Urinary bladder (tissue), 4 donors: Measurements from ENCODE around the gene LOXL1. TPM values are rescaled to one million over a fixed set of nuclear protein-coding genes. Genes with fewer than 3 reads are reported as not detected.

Experiments
- DNase-seq: peaks from one replicate; pipeline ENCODE4 v3.0.0-alpha.2; 2015; ENCODE audit errors: extremely low spot score
- H3K27ac ChIP-seq: one replicate; pipeline ENCODE4 v1.5.1; 2013; ENCODE audit warnings: low read depth, mild to moderate bottlenecking, moderate library complexity
- H3K36me3 ChIP-seq: one replicate; pipeline ENCODE4 v1.6.1; 2013; ENCODE audit warnings: mild to moderate bottlenecking, moderate library complexity; ENCODE audit not compliant: insufficient read depth
- H3K4me1 ChIP-seq: one replicate; pipeline ENCODE4 v1.6.1; 2013; ENCODE audit warnings: mild to moderate bottlenecking, moderate library complexity; ENCODE audit not compliant: insufficient read depth
- H3K4me3 ChIP-seq: one replicate; pipeline ENCODE4 v1.5.1; 2013; ENCODE audit warnings: low read depth, low read length
- WGBS: extraction: QIAGEN DNeasy Blood & Tissue Kit; methylation state at CpG from one replicate; pipeline ENCODE4 v1.1.7; 2013; 5-methylcytosine and 5-hydroxymethylcytosine counted together
- polyA plus RNA-seq: library from polyadenylated mRNA; stranded (reverse); fragments of 200-250 nt; gene quantifications from one replicate; pipeline ENCODE4 v1.2.3, GENCODE V29; 2013
- total RNA-seq: library from RNA; depleted of rRNA; stranded (reverse); fragments of >200 nt; gene quantifications from one replicate; pipeline ENCODE4 v1.2.3, GENCODE V29; 2014
- donor health status: healthy with polysubstance abuse.
- donor health status: healthy.

The LOXL1 gene
- total and polyA plus RNA-seq, 2 donors = 56.2 to 57.9 TPM

GRCh38 chr15:73942751-73943270 is 16.5 kb downstream of the LOXL1 start:
- 87% methylated on average over 6 of the region's 6 CpGs for WGBS
- DNase-seq = no peak
- H3K4me1 ChIP-seq = no peaks in the 10 kb centered on the region
- no peaks in the 10 kb centered on the region for H3K36me3 ChIP-seq
- no peak overlapping the region for H3K4me3 ChIP-seq
- no peak overlapping the region for H3K27ac ChIP-seq

- no peaks in the 10 kb centered on the region for H3K4me1 ChIP-seq
- 58% methylated on average over 13 of the region's 13 CpGs for WGBS
- no peak for DNase-seq
- no peak overlapping the region for H3K27ac ChIP-seq
- no peaks in the 10 kb centered on the region for H3K36me3 ChIP-seq
- H3K4me3 ChIP-seq = no peak overlapping the region
These were observed 18.2 kb downstream of the LOXL1 start for GRCh38 chr15:73944161-73945129.

DNA sequence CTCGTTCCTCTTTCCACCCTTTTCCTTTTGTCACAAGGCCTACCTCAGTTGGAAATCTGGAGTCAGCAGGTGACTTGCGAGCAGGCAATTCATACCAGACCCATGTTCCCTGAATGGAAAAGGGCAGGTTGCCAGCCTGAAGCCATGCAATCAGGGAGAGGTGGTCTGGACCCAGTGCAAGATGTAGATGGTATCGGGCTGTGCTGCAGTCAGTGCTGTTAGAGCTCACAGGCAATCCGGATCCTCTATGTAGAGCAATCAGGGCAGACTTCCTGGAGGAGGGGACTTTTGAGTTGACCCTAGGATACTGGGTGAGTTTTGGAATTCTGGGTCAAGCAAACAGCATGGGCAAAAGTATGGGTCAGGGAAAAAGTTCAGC is 18.9 kb downstream of the LOXL1 start:
- WGBS = 80% methylated on average over 4 of the region's 4 CpGs
- no peaks in the 10 kb centered on the region for H3K4me1 ChIP-seq
- no peak overlapping the region for H3K27ac ChIP-seq
- no peaks in the 10 kb centered on the region for H3K36me3 ChIP-seq
- DNase-seq = no peak
- H3K4me3 ChIP-seq = no peak overlapping the region

- Histone ChIP-seq H3K36me3 (no peaks in the 10 kb centered on the region), H3K4me3 (no peak overlapping the region), H3K27ac (no peak overlapping the region), H3K4me1 (no peaks in the 10 kb centered on the region)
- DNase-seq = no peak
- WGBS = 85% methylated on average over 17 of the region's 17 CpGs
These were observed 19.9 kb downstream of the LOXL1 start for GRCh38 chr15:73946046-73946721.

DNA sequence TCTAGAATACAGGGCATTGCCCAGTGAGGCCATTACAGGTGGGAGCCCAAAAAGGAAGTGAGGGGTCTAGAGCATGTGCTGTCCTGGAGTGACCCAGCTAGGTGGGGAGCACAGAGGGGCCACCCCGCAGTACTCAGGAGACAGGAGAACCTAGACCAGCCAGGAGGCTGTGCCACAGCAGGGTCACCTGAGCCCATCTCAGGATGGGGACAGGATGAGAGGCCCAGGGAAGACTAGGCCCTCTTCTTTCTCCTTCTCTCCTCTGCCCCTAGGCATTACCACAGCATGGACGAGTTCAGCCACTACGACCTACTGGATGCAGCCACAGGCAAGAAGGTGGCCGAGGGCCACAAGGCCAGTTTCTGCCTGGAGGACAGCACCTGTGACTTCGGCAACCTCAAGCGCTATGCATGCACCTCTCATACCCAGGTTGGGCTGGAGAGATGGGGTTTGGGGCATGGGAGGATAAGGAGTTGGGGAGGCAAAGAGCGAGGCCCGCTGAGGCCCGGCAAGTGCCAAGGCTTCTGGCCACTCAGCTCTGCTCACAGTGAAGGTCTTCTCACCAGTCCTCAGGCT is 20.6 kb downstream of the LOXL1 start:
- WGBS = 97% methylated on average over 9 of the region's 9 CpGs
- Histone ChIP-seq H3K36me3 (no peaks in the 10 kb centered on the region), H3K4me3 (no peak overlapping the region), H3K4me1 (no peaks in the 10 kb centered on the region), H3K27ac (no peak overlapping the region)
- no peak for DNase-seq

GRCh38 chr15:73947651-73948050 is 21.4 kb downstream of the LOXL1 start:
- WGBS = 95% methylated on average over 9 of the region's 9 CpGs
- Histone ChIP-seq H3K4me3 (no peak overlapping the region), H3K27ac (no peak overlapping the region), H3K4me1 (no peaks in the 10 kb centered on the region), H3K36me3 (no peaks in the 10 kb centered on the region)
- DNase-seq = no peak

DNA sequence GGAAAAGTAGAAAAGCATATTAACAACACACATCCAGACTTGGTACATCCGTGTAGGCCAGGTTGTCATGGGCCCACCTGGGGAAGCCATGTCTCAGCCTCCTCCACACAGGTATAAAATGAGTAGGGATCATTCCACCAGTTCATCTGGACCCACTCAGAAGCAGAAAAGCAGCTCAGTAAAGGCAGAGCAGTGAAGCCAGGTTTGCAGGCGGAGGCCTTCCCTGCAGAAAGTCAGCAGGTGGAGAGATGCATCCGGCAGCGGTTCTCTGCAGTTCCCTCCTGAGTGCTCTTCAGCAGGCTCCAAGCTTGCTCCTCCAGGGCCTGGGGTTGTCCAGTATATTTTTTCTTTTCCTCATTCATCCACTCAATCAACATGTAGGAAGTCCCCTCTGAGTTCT is 22.1 kb downstream of the LOXL1 start:
- Histone ChIP-seq H3K27ac (no peak overlapping the region), H3K4me1 (no peaks in the 10 kb centered on the region), H3K36me3 (no peaks in the 10 kb centered on the region), H3K4me3 (no peak overlapping the region)
- 91% methylated on average over 4 of the region's 4 CpGs for WGBS
- no peak for DNase-seq

DNA sequence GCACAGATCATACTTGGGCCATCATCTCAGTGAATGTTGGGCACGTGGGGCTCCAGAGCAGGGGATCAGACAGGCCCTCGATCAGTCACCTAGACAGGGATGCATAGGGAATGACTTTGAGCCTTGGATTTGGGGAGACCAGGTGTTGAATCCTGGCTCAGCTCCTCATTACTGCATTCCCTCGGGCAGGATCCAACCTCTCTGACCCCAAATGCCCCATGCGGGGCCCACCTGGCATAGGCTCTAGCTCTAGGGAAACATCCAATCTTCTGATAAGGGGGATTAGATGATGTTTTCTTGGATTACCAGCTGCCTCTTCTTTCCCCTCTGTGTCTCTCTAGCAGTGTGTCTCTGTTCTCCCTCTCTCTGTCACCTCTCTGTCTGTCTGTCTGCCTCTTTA is 22.7 kb downstream of the LOXL1 start:
- no peak overlapping the region for H3K27ac ChIP-seq
- H3K4me1 ChIP-seq = no peaks in the 10 kb centered on the region
- WGBS = 69% methylated on average over 4 of the region's 4 CpGs
- no peak overlapping the region for H3K4me3 ChIP-seq
- no peak for DNase-seq
- no peaks in the 10 kb centered on the region for H3K36me3 ChIP-seq

GRCh38 chr15:73949496-73949895 is 23.2 kb downstream of the LOXL1 start:
- Histone ChIP-seq H3K4me3 (no peak overlapping the region), H3K27ac (no peak overlapping the region), H3K4me1 (no peaks in the 10 kb centered on the region), H3K36me3 (no peaks in the 10 kb centered on the region)
- WGBS = 92% methylated on average over 10 of the region's 10 CpGs
- no peak for DNase-seq

DNA sequence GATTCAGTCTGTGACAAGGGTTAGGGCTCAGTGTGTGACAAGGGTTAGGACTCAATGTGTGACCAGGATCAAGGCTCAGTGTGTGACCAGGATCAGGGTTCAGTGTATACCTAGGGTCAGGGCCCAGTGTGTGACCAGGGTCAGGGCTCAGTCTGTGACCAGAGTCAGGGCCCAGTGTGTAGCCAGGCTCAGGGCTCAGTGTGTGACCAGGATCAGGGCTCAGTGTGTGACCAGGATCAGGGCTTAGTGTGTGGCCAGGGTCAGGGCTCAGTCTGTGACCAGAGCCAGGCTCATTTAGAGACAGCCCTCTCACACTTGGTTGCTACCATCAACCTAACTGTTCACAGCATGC is 24.2 kb downstream of the LOXL1 start:
- Histone ChIP-seq H3K27ac (no peak overlapping the region), H3K36me3 (no peaks in the 10 kb centered on the region), H3K4me3 (no peak overlapping the region), H3K4me1 (no peaks in the 10 kb centered on the region)
- DNase-seq = no peak

- no peaks in the 10 kb centered on the region for H3K36me3 ChIP-seq
- peak overlapping the region; percentile 62 for H3K27ac ChIP-seq
- H3K4me1 ChIP-seq = no peaks in the 10 kb centered on the region
- WGBS = 6% methylated on average over 15 of the region's 15 CpGs
- DNase-seq = peak; percentile 78
- H3K4me3 ChIP-seq = no peak overlapping the region
These were observed 24.7 kb downstream of the LOXL1 start for GRCh38 chr15:73950831-73951561.

- Histone ChIP-seq H3K27ac (peak overlapping the region; percentile 96), H3K36me3 (no peaks in the 10 kb centered on the region), H3K4me1 (no peaks in the 10 kb centered on the region), H3K4me3 (no peak overlapping the region)
- DNase-seq = no peak
- WGBS = 38% methylated on average over 13 of the region's 13 CpGs
These were observed 25.3 kb downstream of the LOXL1 start for GRCh38 chr15:73951601-73952000.

DNA sequence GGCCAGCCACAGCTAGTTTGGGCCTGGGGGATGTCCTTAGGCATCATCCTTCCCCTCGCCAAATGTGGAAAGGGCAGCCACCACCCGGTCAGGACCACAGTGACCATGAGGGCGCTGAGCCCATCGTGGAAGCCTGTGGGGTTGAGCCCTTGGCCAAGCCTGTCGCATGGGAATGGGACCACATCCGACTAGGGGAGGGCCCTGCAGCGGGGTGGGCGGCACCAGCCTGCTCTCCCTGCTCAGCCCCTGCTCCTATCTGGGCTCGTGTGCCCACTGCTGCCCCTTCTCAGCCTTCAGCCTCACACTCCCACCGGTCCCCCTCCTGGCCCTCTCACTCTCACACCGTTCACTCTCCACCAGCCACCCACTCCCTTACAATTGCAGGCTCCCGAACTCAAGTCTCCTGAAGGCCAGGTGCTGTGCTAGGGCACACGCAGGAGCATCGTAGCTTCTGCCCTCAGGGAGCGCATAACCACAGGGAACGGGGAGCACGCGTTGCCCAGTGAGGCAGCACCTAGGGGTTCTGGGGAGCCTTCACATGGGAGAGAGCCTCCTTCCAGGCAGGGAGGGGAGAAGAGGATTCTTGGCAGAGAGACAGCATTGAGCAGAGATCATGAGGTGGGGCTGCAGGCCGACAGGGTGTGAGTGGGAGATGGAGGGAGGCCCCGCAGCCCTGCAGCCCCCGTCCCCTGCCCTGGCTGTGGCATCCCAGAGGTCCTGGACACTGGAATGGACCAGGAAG is 26.1 kb downstream of the LOXL1 start:
- no peak for DNase-seq
- WGBS = 78% methylated on average over 21 of the region's 21 CpGs
- peak overlapping the region; percentile 96 for H3K27ac ChIP-seq
- no peaks in the 10 kb centered on the region for H3K4me1 ChIP-seq
- no peaks in the 10 kb centered on the region for H3K36me3 ChIP-seq
- H3K4me3 ChIP-seq = no peak overlapping the region
